Stomach (tissue), 4 donors: ENCODE data around the gene VIPAS39.

Source experiments
- POLR2AphosphoS5 ChIP-seq, 3 donors: sonication (generic); formaldehyde crosslinking; IDR thresholded peaks; one replicate each; pipeline ENCODE4 v1.6.1; 2016; ENCODE audit warnings: antibody characterized with exemption in 3 of 3
- TF ChIP-seq, protein P1 (sequence below), 7 experiments: fragments of 450-650 bp in 4 of 7; fragments of 200-600 bp in 3 of 7; sonication (generic) in 3 of 7; IDR thresholded peaks; one replicate each; pipeline ENCODE4 v1.5.1; 2016 to 2019; ENCODE audit warnings: antibody characterized with exemption in 7 of 7, control low read depth in 2 of 7, mild to moderate bottlenecking in 1 of 7

GRCh38 chr14:77458249-77458950 lies 999 bp upstream of the VIPAS39 start:
- TF ChIP-seq, protein P1, sequence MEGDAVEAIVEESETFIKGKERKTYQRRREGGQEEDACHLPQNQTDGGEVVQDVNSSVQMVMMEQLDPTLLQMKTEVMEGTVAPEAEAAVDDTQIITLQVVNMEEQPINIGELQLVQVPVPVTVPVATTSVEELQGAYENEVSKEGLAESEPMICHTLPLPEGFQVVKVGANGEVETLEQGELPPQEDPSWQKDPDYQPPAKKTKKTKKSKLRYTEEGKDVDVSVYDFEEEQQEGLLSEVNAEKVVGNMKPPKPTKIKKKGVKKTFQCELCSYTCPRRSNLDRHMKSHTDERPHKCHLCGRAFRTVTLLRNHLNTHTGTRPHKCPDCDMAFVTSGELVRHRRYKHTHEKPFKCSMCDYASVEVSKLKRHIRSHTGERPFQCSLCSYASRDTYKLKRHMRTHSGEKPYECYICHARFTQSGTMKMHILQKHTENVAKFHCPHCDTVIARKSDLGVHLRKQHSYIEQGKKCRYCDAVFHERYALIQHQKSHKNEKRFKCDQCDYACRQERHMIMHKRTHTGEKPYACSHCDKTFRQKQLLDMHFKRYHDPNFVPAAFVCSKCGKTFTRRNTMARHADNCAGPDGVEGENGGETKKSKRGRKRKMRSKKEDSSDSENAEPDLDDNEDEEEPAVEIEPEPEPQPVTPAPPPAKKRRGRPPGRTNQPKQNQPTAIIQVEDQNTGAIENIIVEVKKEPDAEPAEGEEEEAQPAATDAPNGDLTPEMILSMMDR (IDR thresholded peaks at IDR 0.05) = no peak
- TF ChIP-seq POLR2AphosphoS5 (IDR thresholded peaks at IDR 0.05) = no peak
